K562 (cell line): Measurements from ENCODE around the gene PSRC1.

ENCODE experiments used
- ATF3 ChIP-seq, 2 experiments: fragments of 450-650 bp in 1 of 2; sonication (generic) in 1 of 2; formaldehyde crosslinking in 1 of 2; IDR thresholded peaks in 1 of 2; conservative IDR thresholded peaks in 1 of 2; 2 replicates each; pipeline versions ENCODE4 v1.6.1 to v1.8.1; 2016 to 2023; ENCODE audit warnings: mild to moderate bottlenecking in 2 of 2, moderate library complexity in 2 of 2, inconsistent platforms in 1 of 2, missing genetic modification reagents in 1 of 2
- BHLHE40 ChIP-seq: IDR thresholded peaks from 2 replicates; pipeline ENCODE4 v1.6.1; 2011; ENCODE audit warnings: low read length, improper control_type of control experiment
- CBX3 ChIP-seq, 2 experiments: IDR thresholded peaks; 1 replicate in 1 of 2; 2 replicates in 1 of 2; pipeline ENCODE4 v1.6.1; 2012; ENCODE audit warnings: inconsistent platforms in 2 of 2, low read length in 2 of 2, borderline replicate concordance in 1 of 2, control low read depth in 1 of 2
- FOXM1 ChIP-seq, 2 experiments: fragments of 450-650 bp in 1 of 2; sonication (generic) in 1 of 2; formaldehyde crosslinking in 1 of 2; IDR thresholded peaks; 2 replicates each; pipeline versions ENCODE4 v1.6.1 to v1.9.0; 2017 to 2022; ENCODE audit warnings: low read depth in 2 of 2, mild to moderate bottlenecking in 2 of 2, missing genetic modification reagents in 1 of 2, moderate library complexity in 1 of 2
- FOXP1 ChIP-seq: sonication (generic); formaldehyde crosslinking; IDR thresholded peaks from 2 replicates; pipeline ENCODE4 v1.8.0; 2022; ENCODE audit warnings: mild to moderate bottlenecking, missing genetic modification reagents
- MYNN ChIP-seq, 2 experiments: sonication (generic); formaldehyde crosslinking in 1 of 2; IDR thresholded peaks; 2 replicates each; pipeline versions ENCODE4 v1.5.0 to v1.6.1; 2016 to 2020; ENCODE audit warnings: antibody characterized with exemption in 1 of 2, missing genetic modification reagents in 1 of 2
- NR3C1 ChIP-seq: sonication (generic); formaldehyde crosslinking; IDR thresholded peaks from 2 replicates; pipeline ENCODE4 v1.8.1; 2022; ENCODE audit warnings: missing genetic modification reagents
- PCBP1 ChIP-seq: fragments of 200-400 bp; formaldehyde crosslinking; IDR thresholded peaks from 2 replicates; pipeline ENCODE4 v1.6.1; 2018; ENCODE audit warnings: mild to moderate bottlenecking, low read depth, low read length; ENCODE audit not compliant: poor library complexity, severe bottlenecking
- SIRT6 ChIP-seq: IDR thresholded peaks from one replicate; pipeline ENCODE4 v1.6.1; 2012; ENCODE audit warnings: low read depth, mild to moderate bottlenecking, control low read depth, inconsistent platforms, low read length, moderate library complexity
- SRF ChIP-seq, 2 experiments: fragments of 250-450, 450-650 bp in 1 of 2; sonication (Bioruptor Pico) in 1 of 2; sonication (generic) in 1 of 2; formaldehyde crosslinking; IDR thresholded peaks; 2 replicates each; pipeline versions ENCODE4 v1.5.0 to v1.5.1; 2020 to 2022; ENCODE audit warnings: mild to moderate bottlenecking in 1 of 2, missing genetic modification reagents in 1 of 2
- ZSCAN32 ChIP-seq: fragments of 450-650 bp; formaldehyde crosslinking; IDR thresholded peaks from 2 replicates; pipeline ENCODE4 v1.4.0; 2020; ENCODE audit warnings: mild to moderate bottlenecking, moderate library complexity
- TF ChIP-seq, protein P1 (sequence below): sonication (generic); formaldehyde crosslinking; IDR thresholded peaks from 2 replicates; pipeline ENCODE4 v1.8.1; 2023; ENCODE audit warnings: mild to moderate bottlenecking, missing genetic modification reagents
- TF ChIP-seq, protein P2 (sequence below): fragments of 450-650 bp; IDR thresholded peaks from 2 replicates; pipeline ENCODE4 v1.6.1; 2018; ENCODE audit warnings: mild to moderate bottlenecking, low read depth; ENCODE audit not compliant: partially characterized antibody

DNA sequence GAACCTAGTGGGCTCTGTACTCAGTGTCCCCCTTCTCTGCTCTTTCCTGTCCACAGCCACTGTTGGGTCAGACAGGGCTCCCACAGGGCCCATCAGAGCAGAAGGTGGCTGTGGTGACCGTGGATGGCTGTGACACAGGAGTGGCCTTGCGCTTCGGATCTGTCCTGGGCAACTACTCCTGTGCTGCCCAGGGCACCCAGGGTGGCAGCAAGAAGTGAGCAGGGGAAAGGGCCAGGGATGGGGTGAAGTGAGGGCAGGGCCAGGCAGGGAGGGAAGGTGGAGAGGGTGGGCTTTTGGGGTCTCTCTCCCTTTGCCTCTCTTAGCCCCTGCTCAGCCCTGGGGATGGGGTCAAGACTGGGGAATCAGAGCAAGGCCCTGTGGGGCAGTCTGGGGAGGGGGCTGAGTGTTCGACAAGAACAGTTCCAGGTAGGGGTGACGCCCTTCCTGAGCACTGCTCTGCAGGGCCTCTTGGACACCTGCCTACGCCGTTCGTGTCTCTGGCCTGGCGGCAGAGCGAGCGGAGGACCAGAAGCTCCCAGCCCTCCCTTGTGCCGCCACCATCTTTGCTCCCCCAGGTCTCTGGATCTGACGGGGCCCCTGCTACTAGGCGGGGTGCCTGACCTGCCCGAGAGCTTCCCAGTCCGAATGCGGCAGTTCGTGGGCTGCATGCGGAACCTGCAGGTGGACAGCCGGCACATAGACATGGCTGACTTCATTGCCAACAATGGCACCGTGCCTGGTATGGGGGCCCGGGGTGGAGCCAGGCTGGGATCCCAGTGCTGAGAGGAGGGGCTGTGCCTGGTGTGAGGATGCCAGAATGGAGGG is 20.5 kb downstream of the PSRC1 start:
- TF ChIP-seq FOXP1 (CRISPR knock-in tag) (no peak), SIRT6 (no peak), PCBP1 (no peak), ATF3 (IDR thresholded peaks at IDR 0.05) (no peak), ATF3 (CRISPR knock-in tag; conservative IDR thresholded peaks at IDR 0.05) (no peak), NR3C1 (CRISPR knock-in tag) (no peak), SRF (CRISPR knock-in tag; IDR thresholded peaks at IDR 0.05) (no peak), ZSCAN32 (no peak), CBX3 (IDR thresholded peaks at IDR 0.05; ENCODE audit: borderline replicate concordance in 1 of 2, low read length in 2 of 2) (no peak), MYNN (IDR thresholded peaks at IDR 0.05) (no peak), MYNN (CRISPR knock-in tag; IDR thresholded peaks at IDR 0.05) (no peak), BHLHE40 (no peak), FOXM1 (IDR thresholded peaks at IDR 0.05; ENCODE audit: low read depth) (no peak), FOXM1 (CRISPR knock-in tag; IDR thresholded peaks at IDR 0.05; ENCODE audit: low read depth) (no peak)
- TF ChIP-seq, protein P1, sequence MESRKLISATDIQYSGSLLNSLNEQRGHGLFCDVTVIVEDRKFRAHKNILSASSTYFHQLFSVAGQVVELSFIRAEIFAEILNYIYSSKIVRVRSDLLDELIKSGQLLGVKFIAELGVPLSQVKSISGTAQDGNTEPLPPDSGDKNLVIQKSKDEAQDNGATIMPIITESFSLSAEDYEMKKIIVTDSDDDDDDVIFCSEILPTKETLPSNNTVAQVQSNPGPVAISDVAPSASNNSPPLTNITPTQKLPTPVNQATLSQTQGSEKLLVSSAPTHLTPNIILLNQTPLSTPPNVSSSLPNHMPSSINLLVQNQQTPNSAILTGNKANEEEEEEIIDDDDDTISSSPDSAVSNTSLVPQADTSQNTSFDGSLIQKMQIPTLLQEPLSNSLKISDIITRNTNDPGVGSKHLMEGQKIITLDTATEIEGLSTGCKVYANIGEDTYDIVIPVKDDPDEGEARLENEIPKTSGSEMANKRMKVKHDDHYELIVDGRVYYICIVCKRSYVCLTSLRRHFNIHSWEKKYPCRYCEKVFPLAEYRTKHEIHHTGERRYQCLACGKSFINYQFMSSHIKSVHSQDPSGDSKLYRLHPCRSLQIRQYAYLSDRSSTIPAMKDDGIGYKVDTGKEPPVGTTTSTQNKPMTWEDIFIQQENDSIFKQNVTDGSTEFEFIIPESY: no peak
- TF ChIP-seq, protein P2, sequence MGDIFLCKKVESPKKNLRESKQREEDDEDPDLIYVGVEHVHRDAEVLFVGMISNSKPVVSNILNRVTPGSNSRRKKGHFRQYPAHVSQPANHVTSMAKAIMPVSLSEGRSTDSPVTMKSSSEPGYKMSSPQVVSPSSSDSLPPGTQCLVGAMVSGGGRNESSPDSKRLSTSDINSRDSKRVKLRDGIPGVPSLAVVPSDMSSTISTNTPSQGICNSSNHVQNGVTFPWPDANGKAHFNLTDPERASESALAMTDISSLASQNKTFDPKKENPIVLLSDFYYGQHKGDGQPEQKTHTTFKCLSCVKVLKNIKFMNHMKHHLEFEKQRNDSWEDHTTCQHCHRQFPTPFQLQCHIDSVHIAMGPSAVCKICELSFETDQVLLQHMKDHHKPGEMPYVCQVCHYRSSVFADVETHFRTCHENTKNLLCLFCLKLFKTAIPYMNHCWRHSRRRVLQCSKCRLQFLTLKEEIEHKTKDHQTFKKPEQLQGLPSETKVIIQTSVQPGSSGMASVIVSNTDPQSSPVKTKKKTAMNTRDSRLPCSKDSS: no peak
